WERI-Rb-1 (cell line): ENCODE data around the gene LEAP2.
"Not testable (repeated sequence)": the region's sequence is repeated elsewhere in the genome, so short reads cannot be mapped to it uniquely, and the experiment has no call there.

ENCODE experiments used
- DNase-seq: peaks from one replicate; pipeline ENCODE4 v3.0.0-alpha.2; 2020
- H3K27ac ChIP-seq: fragments of 250-450 bp; sonication (Bioruptor Pico); 2 replicates; pipeline ENCODE4 v1.5.1; 2020; ENCODE audit warnings: mild to moderate bottlenecking, moderate library complexity
- H3K27me3 ChIP-seq: fragments of 250-450 bp; sonication (Bioruptor Pico); 2 replicates; pipeline ENCODE4 v1.5.1; 2021; ENCODE audit warnings: mild to moderate bottlenecking, low read depth, moderate library complexity; ENCODE audit not compliant: insufficient read depth, severe bottlenecking
- H3K36me3 ChIP-seq: fragments of 250-450 bp; sonication (Bioruptor Pico); 2 replicates; pipeline ENCODE4 v1.5.1; 2020; ENCODE audit warnings: mild to moderate bottlenecking, moderate library complexity
- H3K4me3 ChIP-seq: 2 replicates; pipeline ENCODE4 v1.5.1; 2011; ENCODE audit warnings: low read depth, mild to moderate bottlenecking, control low read depth, low read length
- H3K9me3 ChIP-seq: fragments of 250-450 bp; sonication (Bioruptor Pico); 2 replicates; pipeline ENCODE4 v1.5.1; 2021; ENCODE audit warnings: mild to moderate bottlenecking, moderate library complexity; ENCODE audit not compliant: severe bottlenecking
- TF ChIP-seq, protein P1 (sequence below): IDR thresholded peaks from 2 replicates; pipeline ENCODE4 v1.5.1; 2011; ENCODE audit warnings: low read depth, mild to moderate bottlenecking, control low read depth, inconsistent platforms, low read length

LEAP2 gene

DNA sequence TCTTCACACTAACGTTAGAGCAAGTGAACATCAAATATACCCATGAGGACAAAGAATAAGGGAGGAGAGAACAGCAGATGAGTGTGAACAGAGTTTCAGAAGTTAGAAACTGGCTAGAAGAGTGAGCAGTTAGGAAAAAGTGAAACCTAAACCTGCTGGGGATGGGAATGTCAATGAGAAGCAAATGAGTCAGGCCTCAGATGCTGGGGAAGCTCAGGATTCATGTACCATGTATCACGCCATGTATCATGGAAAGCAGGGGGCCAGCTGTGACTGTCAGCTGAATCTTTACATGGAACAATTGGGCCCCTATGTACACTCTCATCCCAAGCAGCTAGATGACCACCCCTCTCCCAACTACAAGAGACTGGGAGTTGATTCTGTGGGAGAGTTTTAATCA, 23.4 kb upstream of the LEAP2 start:
- Histone ChIP-seq H3K4me3 (no peak overlapping the region), H3K9me3 (no peaks in the 10 kb centered on the region), H3K27ac (no peak overlapping the region), H3K36me3 (no peaks in the 10 kb centered on the region), H3K27me3 (no peaks in the 10 kb centered on the region)
- TF ChIP-seq, protein P1, sequence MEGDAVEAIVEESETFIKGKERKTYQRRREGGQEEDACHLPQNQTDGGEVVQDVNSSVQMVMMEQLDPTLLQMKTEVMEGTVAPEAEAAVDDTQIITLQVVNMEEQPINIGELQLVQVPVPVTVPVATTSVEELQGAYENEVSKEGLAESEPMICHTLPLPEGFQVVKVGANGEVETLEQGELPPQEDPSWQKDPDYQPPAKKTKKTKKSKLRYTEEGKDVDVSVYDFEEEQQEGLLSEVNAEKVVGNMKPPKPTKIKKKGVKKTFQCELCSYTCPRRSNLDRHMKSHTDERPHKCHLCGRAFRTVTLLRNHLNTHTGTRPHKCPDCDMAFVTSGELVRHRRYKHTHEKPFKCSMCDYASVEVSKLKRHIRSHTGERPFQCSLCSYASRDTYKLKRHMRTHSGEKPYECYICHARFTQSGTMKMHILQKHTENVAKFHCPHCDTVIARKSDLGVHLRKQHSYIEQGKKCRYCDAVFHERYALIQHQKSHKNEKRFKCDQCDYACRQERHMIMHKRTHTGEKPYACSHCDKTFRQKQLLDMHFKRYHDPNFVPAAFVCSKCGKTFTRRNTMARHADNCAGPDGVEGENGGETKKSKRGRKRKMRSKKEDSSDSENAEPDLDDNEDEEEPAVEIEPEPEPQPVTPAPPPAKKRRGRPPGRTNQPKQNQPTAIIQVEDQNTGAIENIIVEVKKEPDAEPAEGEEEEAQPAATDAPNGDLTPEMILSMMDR: no peak
- DNase-seq: no peak

DNA sequence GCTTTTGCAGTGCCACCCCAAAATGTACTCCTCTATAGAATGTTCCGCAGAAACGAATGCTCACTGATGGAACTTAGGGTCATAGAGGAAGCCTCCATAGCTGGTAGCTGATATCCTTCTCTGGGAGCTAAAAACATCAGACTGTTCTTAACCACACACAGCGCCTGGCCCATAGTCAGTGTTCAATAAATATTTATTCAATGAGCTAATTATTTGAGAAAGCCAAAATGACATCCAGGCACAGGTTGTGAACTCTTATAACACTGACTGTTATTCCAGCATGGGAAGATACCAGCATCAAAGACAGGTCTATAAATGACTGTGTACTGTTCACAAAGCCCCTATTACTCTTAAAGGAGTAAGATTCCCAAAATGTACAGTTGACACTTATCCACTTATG, 20.1 kb upstream of the LEAP2 start:
- Histone ChIP-seq H3K4me3 (no peak overlapping the region), H3K36me3 (no peaks in the 10 kb centered on the region), H3K9me3 (no peaks in the 10 kb centered on the region), H3K27me3 (no peaks in the 10 kb centered on the region), H3K27ac (no peak overlapping the region)
- no peak for DNase-seq
- TF ChIP-seq, protein P1: no peak

DNA sequence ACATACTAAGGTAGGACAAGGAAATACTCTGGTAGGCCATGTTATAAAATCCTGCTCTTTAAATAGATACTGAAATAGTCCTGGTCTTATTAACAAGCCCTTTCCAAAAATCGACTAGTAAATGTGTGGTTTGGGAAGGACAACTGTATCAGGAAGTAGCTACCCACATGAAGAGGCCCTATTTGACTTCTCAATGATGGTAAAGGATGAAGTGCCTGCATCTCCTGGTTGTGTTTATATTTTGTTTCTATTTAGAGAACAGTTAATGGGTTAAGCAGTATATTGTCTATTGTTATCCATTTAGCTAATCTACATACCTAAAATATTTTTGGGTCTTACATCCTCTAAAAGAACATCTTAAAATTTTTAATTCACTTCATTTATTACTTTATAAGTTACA, 19.7 kb upstream of the LEAP2 start:
- Histone ChIP-seq H3K36me3 (no peaks in the 10 kb centered on the region), H3K27ac (no peak overlapping the region), H3K9me3 (no peaks in the 10 kb centered on the region), H3K27me3 (no peaks in the 10 kb centered on the region), H3K4me3 (no peak overlapping the region)
- DNase-seq: no peak
- TF ChIP-seq, protein P1: no peak

- Histone ChIP-seq H3K27me3 (no peaks in the 10 kb centered on the region), H3K4me3 (no peak overlapping the region), H3K9me3 (no peaks in the 10 kb centered on the region), H3K27ac (no peak overlapping the region), H3K36me3 (no peaks in the 10 kb centered on the region)
- TF ChIP-seq, protein P1: no peak
- no peak for DNase-seq
These were observed 19.2 kb upstream of the LEAP2 start for GRCh38 chr5:132854301-132854700.

- not testable (repeated sequence) for H3K4me3 ChIP-seq, H3K27ac ChIP-seq, H3K9me3 ChIP-seq, DNase-seq, H3K36me3 ChIP-seq, H3K27me3 ChIP-seq
These were observed 18.5 kb upstream of the LEAP2 start for GRCh38 chr5:132854992-132855391.

- TF ChIP-seq, protein P1: no peak
- Histone ChIP-seq H3K9me3 (no peaks in the 10 kb centered on the region), H3K27ac (no peak overlapping the region), H3K27me3 (no peaks in the 10 kb centered on the region), H3K36me3 (no peaks in the 10 kb centered on the region), H3K4me3 (no peak overlapping the region)
- no peak for DNase-seq
These were observed 17.5 kb upstream of the LEAP2 start for GRCh38 chr5:132856011-132856410.
